ENCODE data around the gene WASHC2A. TPM values are rescaled to one million over a fixed set of nuclear protein-coding genes. Genes with fewer than 3 reads are reported as not detected.
"Not testable (repeated sequence)": the region's sequence is repeated elsewhere in the genome, so short reads cannot be mapped to it uniquely, and the experiment has no call there.

The WASHC2A gene
- total RNA-seq, 1 experiment from 2014 or later = 27.9 TPM

DNA sequence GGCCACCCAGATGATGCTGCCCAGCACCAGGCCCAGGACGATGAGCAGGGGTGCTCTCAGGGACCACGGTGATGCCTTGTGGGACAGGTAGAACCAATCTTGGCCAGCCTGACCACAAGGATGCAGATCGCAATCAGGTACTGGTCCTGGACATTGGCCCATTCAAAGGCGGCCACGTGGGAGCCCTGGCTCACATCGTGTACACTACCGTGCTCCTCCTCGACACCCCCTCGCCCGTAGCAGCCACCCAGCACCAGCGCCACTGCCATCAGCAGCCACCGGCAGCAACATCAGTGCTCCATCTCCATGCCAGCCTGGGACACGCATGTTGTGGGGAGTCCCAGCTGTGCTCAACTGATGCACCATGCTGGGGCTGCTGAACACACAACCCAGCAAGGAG, 40.6 kb upstream of the WASHC2A start:
- Mint-ChIP-seq H3K27ac (no peak overlapping the region), H3K4me3 (no peak overlapping the region), H3K36me3 (no peaks in the 10 kb centered on the region), H3K27me3 (ENCODE audit: low read depth) (peaks cover 5% of the 10 kb centered on the region), H3K9me3 (peaks cover 16% of the 10 kb centered on the region), H3K4me1 (no peaks in the 10 kb centered on the region)
- POLR2A ChIA-PET = no interaction called here
- no peak for ATAC-seq
- DNase-seq (ENCODE audit: low spot score) = no peak
- TF ChIP-seq, protein P1, sequence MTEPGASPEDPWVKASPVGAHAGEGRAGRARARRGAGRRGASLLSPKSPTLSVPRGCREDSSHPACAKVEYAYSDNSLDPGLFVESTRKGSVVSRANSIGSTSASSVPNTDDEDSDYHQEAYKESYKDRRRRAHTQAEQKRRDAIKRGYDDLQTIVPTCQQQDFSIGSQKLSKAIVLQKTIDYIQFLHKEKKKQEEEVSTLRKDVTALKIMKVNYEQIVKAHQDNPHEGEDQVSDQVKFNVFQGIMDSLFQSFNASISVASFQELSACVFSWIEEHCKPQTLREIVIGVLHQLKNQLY (CRISPR knock-in tag; IDR thresholded peaks at IDR 0.05) = no peak
- TF ChIP-seq, protein P2, sequence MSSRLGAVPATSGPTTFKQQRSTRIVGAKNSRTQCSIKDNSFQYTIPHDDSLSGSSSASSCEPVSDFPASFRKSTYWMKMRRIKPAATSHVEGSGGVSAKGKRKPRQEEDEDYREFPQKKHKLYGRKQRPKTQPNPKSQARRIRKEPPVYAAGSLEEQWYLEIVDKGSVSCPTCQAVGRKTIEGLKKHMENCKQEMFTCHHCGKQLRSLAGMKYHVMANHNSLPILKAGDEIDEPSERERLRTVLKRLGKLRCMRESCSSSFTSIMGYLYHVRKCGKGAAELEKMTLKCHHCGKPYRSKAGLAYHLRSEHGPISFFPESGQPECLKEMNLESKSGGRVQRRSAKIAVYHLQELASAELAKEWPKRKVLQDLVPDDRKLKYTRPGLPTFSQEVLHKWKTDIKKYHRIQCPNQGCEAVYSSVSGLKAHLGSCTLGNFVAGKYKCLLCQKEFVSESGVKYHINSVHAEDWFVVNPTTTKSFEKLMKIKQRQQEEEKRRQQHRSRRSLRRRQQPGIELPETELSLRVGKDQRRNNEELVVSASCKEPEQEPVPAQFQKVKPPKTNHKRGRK (CRISPR knock-in tag; IDR thresholded peaks at IDR 0.05; ENCODE audit: borderline replicate concordance) = no peak
- TF ChIP-seq, protein P3, sequence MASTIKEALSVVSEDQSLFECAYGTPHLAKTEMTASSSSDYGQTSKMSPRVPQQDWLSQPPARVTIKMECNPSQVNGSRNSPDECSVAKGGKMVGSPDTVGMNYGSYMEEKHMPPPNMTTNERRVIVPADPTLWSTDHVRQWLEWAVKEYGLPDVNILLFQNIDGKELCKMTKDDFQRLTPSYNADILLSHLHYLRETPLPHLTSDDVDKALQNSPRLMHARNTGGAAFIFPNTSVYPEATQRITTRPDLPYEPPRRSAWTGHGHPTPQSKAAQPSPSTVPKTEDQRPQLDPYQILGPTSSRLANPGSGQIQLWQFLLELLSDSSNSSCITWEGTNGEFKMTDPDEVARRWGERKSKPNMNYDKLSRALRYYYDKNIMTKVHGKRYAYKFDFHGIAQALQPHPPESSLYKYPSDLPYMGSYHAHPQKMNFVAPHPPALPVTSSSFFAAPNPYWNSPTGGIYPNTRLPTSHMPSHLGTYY (CRISPR knock-in tag; IDR thresholded peaks at IDR 0.05) = no peak
- no peak for TF ChIP-seq NFYB (CRISPR knock-in tag; conservative IDR thresholded peaks at IDR 0.05; ENCODE audit: low read depth)
- TF ChIP-seq, protein P4, sequence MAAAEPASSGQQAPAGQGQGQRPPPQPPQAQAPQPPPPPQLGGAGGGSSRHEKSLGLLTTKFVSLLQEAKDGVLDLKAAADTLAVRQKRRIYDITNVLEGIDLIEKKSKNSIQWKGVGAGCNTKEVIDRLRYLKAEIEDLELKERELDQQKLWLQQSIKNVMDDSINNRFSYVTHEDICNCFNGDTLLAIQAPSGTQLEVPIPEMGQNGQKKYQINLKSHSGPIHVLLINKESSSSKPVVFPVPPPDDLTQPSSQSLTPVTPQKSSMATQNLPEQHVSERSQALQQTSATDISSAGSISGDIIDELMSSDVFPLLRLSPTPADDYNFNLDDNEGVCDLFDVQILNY (CRISPR knock-in tag; IDR thresholded peaks at IDR 0.05) = no peak
- TF ChIP-seq, protein P5, sequence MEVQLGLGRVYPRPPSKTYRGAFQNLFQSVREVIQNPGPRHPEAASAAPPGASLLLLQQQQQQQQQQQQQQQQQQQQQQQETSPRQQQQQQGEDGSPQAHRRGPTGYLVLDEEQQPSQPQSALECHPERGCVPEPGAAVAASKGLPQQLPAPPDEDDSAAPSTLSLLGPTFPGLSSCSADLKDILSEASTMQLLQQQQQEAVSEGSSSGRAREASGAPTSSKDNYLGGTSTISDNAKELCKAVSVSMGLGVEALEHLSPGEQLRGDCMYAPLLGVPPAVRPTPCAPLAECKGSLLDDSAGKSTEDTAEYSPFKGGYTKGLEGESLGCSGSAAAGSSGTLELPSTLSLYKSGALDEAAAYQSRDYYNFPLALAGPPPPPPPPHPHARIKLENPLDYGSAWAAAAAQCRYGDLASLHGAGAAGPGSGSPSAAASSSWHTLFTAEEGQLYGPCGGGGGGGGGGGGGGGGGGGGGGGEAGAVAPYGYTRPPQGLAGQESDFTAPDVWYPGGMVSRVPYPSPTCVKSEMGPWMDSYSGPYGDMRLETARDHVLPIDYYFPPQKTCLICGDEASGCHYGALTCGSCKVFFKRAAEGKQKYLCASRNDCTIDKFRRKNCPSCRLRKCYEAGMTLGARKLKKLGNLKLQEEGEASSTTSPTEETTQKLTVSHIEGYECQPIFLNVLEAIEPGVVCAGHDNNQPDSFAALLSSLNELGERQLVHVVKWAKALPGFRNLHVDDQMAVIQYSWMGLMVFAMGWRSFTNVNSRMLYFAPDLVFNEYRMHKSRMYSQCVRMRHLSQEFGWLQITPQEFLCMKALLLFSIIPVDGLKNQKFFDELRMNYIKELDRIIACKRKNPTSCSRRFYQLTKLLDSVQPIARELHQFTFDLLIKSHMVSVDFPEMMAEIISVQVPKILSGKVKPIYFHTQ (CRISPR knock-in tag; IDR thresholded peaks at IDR 0.05) = no peak
- CTCF ChIA-PET = no interaction called here

DNA sequence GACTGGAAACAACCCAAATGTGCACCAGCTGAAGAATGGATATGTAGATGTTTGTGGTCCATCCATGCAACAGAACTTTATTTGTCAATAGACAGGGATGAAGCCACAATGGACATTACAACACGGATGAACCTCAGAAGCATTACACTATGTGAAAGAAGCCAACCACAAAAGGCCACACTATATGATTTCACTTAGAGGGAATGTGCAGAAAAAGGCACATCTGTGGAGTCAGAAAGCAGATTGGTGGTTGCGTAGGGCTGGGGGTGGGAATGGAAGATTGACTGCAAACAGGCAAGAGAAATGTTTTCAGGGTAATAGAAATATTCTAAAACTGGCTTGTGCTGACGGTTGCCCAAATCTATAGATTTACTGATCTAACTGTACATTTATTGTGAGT, 34.3 kb upstream of the WASHC2A start:
- TF ChIP-seq, protein P1 (CRISPR knock-in tag; IDR thresholded peaks at IDR 0.05) = no peak
- TF ChIP-seq, protein P6, sequence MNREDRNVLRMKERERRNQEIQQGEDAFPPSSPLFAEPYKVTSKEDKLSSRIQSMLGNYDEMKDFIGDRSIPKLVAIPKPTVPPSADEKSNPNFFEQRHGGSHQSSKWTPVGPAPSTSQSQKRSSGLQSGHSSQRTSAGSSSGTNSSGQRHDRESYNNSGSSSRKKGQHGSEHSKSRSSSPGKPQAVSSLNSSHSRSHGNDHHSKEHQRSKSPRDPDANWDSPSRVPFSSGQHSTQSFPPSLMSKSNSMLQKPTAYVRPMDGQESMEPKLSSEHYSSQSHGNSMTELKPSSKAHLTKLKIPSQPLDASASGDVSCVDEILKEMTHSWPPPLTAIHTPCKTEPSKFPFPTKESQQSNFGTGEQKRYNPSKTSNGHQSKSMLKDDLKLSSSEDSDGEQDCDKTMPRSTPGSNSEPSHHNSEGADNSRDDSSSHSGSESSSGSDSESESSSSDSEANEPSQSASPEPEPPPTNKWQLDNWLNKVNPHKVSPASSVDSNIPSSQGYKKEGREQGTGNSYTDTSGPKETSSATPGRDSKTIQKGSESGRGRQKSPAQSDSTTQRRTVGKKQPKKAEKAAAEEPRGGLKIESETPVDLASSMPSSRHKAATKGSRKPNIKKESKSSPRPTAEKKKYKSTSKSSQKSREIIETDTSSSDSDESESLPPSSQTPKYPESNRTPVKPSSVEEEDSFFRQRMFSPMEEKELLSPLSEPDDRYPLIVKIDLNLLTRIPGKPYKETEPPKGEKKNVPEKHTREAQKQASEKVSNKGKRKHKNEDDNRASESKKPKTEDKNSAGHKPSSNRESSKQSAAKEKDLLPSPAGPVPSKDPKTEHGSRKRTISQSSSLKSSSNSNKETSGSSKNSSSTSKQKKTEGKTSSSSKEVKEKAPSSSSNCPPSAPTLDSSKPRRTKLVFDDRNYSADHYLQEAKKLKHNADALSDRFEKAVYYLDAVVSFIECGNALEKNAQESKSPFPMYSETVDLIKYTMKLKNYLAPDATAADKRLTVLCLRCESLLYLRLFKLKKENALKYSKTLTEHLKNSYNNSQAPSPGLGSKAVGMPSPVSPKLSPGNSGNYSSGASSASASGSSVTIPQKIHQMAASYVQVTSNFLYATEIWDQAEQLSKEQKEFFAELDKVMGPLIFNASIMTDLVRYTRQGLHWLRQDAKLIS (CRISPR knock-in tag; IDR thresholded peaks at IDR 0.05; ENCODE audit: borderline replicate concordance) = no peak
- TF ChIP-seq TEAD4 (CRISPR knock-in tag; IDR thresholded peaks at IDR 0.05) (no peak), HMGA2 (CRISPR knock-in tag; IDR thresholded peaks at IDR 0.05) (no peak), SP1 (CRISPR knock-in tag; conservative IDR thresholded peaks at IDR 0.05) (no peak)
- TF ChIP-seq, protein P7, sequence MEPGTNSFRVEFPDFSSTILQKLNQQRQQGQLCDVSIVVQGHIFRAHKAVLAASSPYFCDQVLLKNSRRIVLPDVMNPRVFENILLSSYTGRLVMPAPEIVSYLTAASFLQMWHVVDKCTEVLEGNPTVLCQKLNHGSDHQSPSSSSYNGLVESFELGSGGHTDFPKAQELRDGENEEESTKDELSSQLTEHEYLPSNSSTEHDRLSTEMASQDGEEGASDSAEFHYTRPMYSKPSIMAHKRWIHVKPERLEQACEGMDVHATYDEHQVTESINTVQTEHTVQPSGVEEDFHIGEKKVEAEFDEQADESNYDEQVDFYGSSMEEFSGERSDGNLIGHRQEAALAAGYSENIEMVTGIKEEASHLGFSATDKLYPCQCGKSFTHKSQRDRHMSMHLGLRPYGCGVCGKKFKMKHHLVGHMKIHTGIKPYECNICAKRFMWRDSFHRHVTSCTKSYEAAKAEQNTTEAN (CRISPR knock-in tag; IDR thresholded peaks at IDR 0.05) = no peak
- TF ChIP-seq, protein P8, sequence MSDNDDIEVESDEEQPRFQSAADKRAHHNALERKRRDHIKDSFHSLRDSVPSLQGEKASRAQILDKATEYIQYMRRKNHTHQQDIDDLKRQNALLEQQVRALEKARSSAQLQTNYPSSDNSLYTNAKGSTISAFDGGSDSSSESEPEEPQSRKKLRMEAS (CRISPR knock-in tag; IDR thresholded peaks at IDR 0.05) = no peak
- TF ChIP-seq, protein P2 (CRISPR knock-in tag; IDR thresholded peaks at IDR 0.05; ENCODE audit: borderline replicate concordance) = no peak
- Mint-ChIP-seq H3K4me1 (no peaks in the 10 kb centered on the region), H3K4me3 (no peak overlapping the region), H3K9me3 (no peaks in the 10 kb centered on the region), H3K27ac (no peak overlapping the region), H3K27me3 (ENCODE audit: low read depth) (peaks cover 6% of the 10 kb centered on the region), H3K36me3 (no peaks in the 10 kb centered on the region)
- DNase-seq (ENCODE audit: low spot score) = no peak
- ChIA-PET POLR2A (no interaction called here), CTCF (no interaction called here)
- ATAC-seq = no peak

DNA sequence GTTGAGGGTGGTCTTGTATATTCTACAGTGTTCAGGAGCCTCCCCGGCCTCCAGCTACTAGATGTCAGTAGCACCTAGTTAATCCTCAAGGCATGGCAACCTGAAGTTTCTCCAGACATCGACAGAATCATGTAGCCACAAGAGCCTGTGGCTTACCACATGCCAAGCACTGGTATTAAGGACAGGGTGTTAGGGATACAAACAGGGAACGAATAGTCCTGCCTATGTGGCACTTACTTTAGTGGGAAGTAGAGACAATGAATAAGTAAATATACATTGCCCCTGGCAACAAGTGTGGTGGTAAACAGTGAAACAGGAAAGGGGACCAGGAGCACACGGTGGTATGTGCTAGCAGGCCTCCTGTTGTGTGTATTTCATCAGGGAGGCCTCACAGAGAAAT, 32.4 kb upstream of the WASHC2A start:
- ATAC-seq; H3K9me3 Mint-ChIP-seq; H3K4me3 Mint-ChIP-seq; H3K36me3 Mint-ChIP-seq; H3K4me1 Mint-ChIP-seq; CTCF ChIA-PET; H3K27ac Mint-ChIP-seq; DNase-seq (ENCODE audit: low spot score); H3K27me3 Mint-ChIP-seq (ENCODE audit: low read depth); POLR2A ChIA-PET: not testable (repeated sequence)

Data from WTC11 (cell line).